ENCODE data around the gene STOML3.
A peak's percentile ranks its signal among the peaks of the same experiment; 100 is the strongest.

STOML3 gene

DNA sequence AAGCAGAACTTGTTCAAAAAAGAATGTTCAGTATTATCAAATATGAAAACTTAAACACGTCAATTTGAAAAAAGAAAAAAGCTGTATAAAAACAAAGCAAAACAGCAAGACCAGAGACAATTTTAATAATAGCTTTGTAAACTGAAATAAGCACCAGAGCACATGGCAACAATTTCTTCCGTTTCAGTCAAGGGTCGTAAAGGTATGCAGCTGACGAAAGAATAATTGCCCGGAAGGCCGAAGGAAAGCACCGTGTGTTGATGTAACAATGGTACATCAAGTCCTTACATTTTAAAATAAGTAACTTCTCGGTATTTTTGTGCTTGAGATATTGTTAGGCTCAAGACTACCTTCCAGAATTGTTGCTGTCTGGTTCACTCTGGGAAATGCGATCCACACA lies 45.6 kb upstream of the STOML3 start:
- Histone ChIP-seq H3K4me3 (peak overlapping the region; percentile 89), H3K27ac (no peak overlapping the region)
- no peak for DNase-seq (ENCODE audit: low spot score)
- TF ChIP-seq, protein P1, sequence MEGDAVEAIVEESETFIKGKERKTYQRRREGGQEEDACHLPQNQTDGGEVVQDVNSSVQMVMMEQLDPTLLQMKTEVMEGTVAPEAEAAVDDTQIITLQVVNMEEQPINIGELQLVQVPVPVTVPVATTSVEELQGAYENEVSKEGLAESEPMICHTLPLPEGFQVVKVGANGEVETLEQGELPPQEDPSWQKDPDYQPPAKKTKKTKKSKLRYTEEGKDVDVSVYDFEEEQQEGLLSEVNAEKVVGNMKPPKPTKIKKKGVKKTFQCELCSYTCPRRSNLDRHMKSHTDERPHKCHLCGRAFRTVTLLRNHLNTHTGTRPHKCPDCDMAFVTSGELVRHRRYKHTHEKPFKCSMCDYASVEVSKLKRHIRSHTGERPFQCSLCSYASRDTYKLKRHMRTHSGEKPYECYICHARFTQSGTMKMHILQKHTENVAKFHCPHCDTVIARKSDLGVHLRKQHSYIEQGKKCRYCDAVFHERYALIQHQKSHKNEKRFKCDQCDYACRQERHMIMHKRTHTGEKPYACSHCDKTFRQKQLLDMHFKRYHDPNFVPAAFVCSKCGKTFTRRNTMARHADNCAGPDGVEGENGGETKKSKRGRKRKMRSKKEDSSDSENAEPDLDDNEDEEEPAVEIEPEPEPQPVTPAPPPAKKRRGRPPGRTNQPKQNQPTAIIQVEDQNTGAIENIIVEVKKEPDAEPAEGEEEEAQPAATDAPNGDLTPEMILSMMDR (IDR thresholded peaks at IDR 0.05), result no peak

DNA sequence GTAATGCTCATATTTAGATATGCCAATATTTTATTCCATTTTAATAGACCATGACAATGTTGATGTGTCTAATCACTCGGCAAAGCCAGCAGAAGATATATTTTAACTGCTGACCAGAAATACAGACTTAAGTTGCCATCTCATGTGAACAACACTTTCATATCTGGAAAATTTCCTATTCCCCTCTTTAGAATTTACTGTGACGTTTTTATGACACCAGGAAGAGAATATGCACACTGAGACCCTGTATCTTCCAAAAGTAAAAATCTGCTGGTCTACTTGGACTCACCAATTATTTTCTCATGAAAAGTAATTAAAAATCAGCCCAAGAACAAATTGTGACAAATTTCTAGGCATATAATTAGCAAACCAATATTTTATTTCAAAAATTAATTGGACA lies 45.2 kb upstream of the STOML3 start:
- Histone ChIP-seq H3K27ac (no peak overlapping the region), H3K4me3 (peak overlapping the region; percentile 89)
- DNase-seq (ENCODE audit: low spot score), result no peak
- TF ChIP-seq, protein P1 (IDR thresholded peaks at IDR 0.05), result no peak

DNA sequence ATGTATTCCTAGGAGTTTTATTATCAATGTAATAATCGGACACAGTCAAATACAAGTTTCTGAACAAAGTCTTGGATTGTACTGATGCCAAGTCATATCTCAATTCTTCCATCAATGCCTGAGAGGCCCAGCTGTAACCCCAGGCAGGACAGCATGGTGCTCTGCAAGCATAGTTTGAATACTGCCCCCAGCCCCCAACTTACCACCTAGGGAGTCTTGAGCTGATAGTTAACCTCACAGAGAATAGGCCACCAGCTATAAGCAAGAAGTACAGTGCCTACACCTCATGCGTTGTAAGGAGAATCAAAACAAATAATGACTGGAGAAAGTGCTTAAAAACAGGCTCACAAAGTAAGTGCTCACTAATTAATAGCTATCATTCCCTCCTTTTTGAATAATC lies 44.6 kb upstream of the STOML3 start:
- DNase-seq (ENCODE audit: low spot score), result no peak
- H3K4me3 ChIP-seq, result peak overlapping the region; percentile 89
- TF ChIP-seq, protein P1 (IDR thresholded peaks at IDR 0.05), result no peak
- H3K27ac ChIP-seq, result no peak overlapping the region

DNA sequence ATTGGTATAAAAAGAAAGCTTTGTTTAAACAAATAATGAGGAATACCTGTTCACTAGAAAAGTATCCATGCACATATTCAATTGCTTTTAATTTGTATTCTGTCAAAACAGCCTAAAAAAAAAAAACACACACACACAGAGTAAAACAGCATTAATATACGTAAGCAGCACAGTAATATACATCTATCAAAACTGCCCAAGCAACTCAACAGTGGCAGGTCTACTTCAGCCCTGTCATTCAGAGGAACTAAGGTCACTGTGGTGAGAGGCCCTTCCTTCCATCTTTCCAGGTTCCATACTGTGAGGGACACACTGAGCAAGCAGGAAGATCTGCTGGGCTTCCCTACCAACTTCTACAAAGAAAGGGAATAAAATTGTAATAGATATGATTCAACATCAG lies 43.5 kb upstream of the STOML3 start:
- H3K27ac ChIP-seq, result no peak overlapping the region
- TF ChIP-seq, protein P1 (IDR thresholded peaks at IDR 0.05), result no peak
- no peak overlapping the region for H3K4me3 ChIP-seq
- DNase-seq (ENCODE audit: low spot score), result no peak

DNA sequence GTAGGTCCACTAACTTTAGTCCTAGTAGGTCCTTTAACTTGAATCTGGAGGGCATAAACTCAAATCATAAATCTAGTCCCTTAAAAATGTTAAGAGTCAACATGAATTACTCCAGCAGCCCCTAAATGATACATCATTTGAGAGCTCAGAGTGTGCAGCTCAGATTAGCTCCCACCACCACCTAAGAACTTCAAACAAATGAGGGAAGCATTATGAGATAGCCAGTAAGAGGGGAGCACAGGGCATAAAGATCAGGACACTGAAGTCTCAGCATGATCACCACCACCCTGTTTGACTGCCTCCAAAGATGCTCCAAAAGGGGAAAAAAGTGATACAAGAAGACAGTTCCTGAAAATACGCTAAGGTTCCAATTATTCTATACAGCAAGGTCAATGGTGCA lies 41.5 kb upstream of the STOML3 start:
- no peak for DNase-seq (ENCODE audit: low spot score)
- Histone ChIP-seq H3K4me3 (no peak overlapping the region), H3K27ac (no peak overlapping the region)
- TF ChIP-seq, protein P1 (IDR thresholded peaks at IDR 0.05), result no peak

DNA sequence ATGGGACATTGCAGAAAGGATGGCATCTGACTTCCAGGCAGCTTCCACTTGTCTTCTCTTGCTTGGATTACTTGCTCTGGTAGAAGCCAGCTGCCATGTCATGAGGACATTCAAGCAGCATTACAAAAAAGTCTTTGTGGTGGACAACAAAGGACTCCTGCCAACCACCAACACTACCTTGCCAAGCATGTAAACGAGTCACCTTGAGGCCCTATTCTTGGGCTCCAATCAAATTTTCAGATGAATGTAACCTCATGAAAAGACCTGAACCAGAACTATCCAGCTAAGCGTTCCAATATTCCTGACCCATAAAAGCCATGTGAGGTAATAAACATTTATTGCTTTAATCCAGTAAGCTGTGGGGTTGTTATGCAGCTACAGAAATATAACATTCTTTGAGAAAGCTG lies 34.8 kb upstream of the STOML3 start:
- Histone ChIP-seq H3K4me3 (no peak overlapping the region), H3K27ac (no peak overlapping the region)
- TF ChIP-seq, protein P1 (IDR thresholded peaks at IDR 0.05), result no peak
- DNase-seq (ENCODE audit: low spot score), result no peak

DNA sequence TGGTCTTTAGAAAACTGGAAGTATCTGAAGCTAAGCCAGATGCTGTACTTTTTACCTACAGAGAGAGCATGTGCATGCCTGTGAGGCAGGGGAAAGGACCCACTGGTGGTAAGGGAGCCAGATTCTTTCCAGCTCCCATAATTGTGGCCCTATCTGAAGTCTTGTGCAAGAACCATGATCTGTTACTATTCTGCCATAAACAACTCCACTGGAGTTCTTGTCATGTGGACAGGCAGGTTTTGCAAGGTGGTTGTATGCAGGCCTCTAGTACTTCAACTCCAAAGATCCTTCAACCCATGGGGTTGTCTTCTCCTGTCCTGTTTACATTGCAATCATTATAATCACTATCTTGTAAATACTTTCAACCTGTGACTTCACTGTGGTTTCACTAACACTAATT lies 33.1 kb upstream of the STOML3 start:
- Histone ChIP-seq H3K4me3 (no peak overlapping the region), H3K27ac (no peak overlapping the region)
- TF ChIP-seq, protein P1 (IDR thresholded peaks at IDR 0.05), result no peak
- no peak for DNase-seq (ENCODE audit: low spot score)

Measured in coronary artery (tissue), 2 donors.